ENCODE data around the gene DZIP3. TPM values are rescaled to one million over a fixed set of nuclear protein-coding genes. Genes with fewer than 3 reads are reported as not detected.

DZIP3 gene
- total and polyA plus RNA-seq, 2 of the 8 experiments (the other 6 are each of a cell fraction or from before 2014, with no cell fraction given): 10.4 to 24.3 TPM

DNA sequence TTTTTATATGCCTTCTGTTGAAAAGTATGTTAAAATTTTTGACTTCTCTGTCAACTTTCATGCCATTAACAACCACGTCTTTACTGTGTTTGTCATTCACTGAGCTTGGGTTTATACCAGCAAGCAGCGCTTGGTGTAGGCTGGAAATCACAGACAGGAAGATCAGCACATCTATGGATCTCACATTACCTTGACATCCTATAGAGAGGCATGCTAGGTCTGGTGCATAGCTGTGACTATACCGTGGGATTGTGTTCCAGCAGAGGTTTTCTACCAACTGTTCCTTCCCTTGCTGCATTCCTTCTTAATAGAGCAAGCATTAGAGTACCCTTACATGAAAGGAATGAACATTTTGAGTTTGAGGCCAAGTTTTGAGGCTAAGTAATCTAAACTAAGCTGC is 53.0 kb downstream of the DZIP3 start:
- Histone ChIP-seq H2BK5ac (ENCODE audit: low read depth, low read length) (no peak overlapping the region), H3K23me2 (ENCODE audit: low read depth, low read length) (no peaks in the 10 kb centered on the region), H2BK12ac (ENCODE audit: low read depth, low read length) (no peak overlapping the region), H2AFZ (ENCODE audit: low read length) (no peak overlapping the region), H3K27ac (ENCODE audit: low read depth, low read length) (no peak overlapping the region), H3K9me3 (ENCODE audit: insufficient read depth in 2 of 2, low read depth in 1 of 2, low read length in 1 of 2) (no peaks in the 10 kb centered on the region), H4K91ac (replicated peaks; ENCODE audit: insufficient read length, low read length) (no peak overlapping the region), H2BK120ac (replicated peaks; ENCODE audit: low read depth, low read length) (no peak overlapping the region), H2AK5ac (ENCODE audit: low read depth, low read length) (no peak overlapping the region), H3K79me2 (ENCODE audit: control insufficient read depth in 1 of 2, insufficient read depth in 2 of 2, low read length in 2 of 2) (no peaks in the 10 kb centered on the region), H3K9ac (replicated peaks in 1 of 4; ENCODE audit: extremely low read depth in 1 of 4, low read depth in 3 of 4, low read length in 3 of 4) (no peak overlapping the region), H3K4me1 (replicated peaks in 1 of 4; ENCODE audit: control insufficient read depth in 3 of 4, insufficient read depth in 4 of 4, low read length in 3 of 4) (peaks cover 0 to 5% (median 2%) of the 10 kb centered on the region in 4 experiments; a peak in 2 of 7 replicates), H4K20me1 (replicated peaks in 1 of 2; ENCODE audit: control insufficient read depth in 1 of 2, insufficient read depth in 2 of 2, low read length in 2 of 2) (no peaks in the 10 kb centered on the region), H3K14ac (ENCODE audit: insufficient read length) (no peak overlapping the region), H3K23ac (ENCODE audit: insufficient read length) (no peak overlapping the region), H3K18ac (ENCODE audit: extremely low read depth, low read length) (no peak overlapping the region), H3K27me3 (replicated peaks in 1 of 4; ENCODE audit: control insufficient read depth in 3 of 4, extremely low read depth in 1 of 4, insufficient read depth in 3 of 4, low read length in 3 of 4) (peaks cover 0 to 2% (median 0%) of the 10 kb centered on the region in 4 experiments; a peak in 1 of 7 replicates), H3K4me2 (ENCODE audit: insufficient read depth in 1 of 2, low read depth in 2 of 2, low read length in 2 of 2) (no peak overlapping the region), H3K56ac (replicated peaks; ENCODE audit: insufficient read length, low read depth, low read length) (no peak overlapping the region), H2BK20ac (ENCODE audit: low read length) (no peak overlapping the region), H2BK15ac (ENCODE audit: low read length) (no peak overlapping the region), H3K36me3 (ENCODE audit: control insufficient read depth in 2 of 4, insufficient read depth in 4 of 4, low read length in 3 of 4) (peaks cover 0 to 7% (median 2%) of the 10 kb centered on the region in 4 experiments; a peak in 3 of 8 replicates), H4K8ac (ENCODE audit: extremely low read depth, insufficient read depth, low read length) (no peak overlapping the region), H3K4me3 (ENCODE audit: extremely low read depth in 1 of 4, insufficient read depth in 2 of 4, low read depth in 3 of 4, low read length in 4 of 4) (no peak overlapping the region), H4K5ac (ENCODE audit: insufficient read length, low read depth, low read length) (no peak overlapping the region), H3K4ac (replicated peaks; ENCODE audit: insufficient read length, low read depth, low read length) (no peak overlapping the region), H3K79me1 (ENCODE audit: low read depth, low read length) (no peaks in the 10 kb centered on the region)
- DNase-seq (ENCODE audit: low read depth in 1 of 2, low spot score in 2 of 2): no peak
- ChIA-PET CTCF (ENCODE audit: partially characterized antibody) (interaction anchor here (1.1 kb wide), 1 partner anchor 24 kb away, joined by 4 read pairs; no protein-coding TSS in a partner anchor), POLR2A (ENCODE audit: partially characterized antibody) (interaction anchor here (0.6 kb wide), 1 partner anchor 321 kb away, joined by 3 read pairs; no protein-coding TSS in a partner anchor)
- TF ChIP-seq TBP (IDR thresholded peaks at IDR 0.05; ENCODE audit: low read depth, low read length) (no peak), SP2 (IDR thresholded peaks at IDR 0.05; ENCODE audit: low read length) (no peak), POU5F1 (IDR thresholded peaks at IDR 0.05; ENCODE audit: low read depth, low read length) (no peak), SP1 (IDR thresholded peaks at IDR 0.05; ENCODE audit: low read depth, low read length) (no peak), TAF7 (optimal IDR thresholded peaks at IDR 0.05; ENCODE audit: borderline replicate concordance, low read depth, low read length) (no peak), SRF (IDR thresholded peaks at IDR 0.05; ENCODE audit: low read depth, low read length) (no peak), ZNF274 (IDR thresholded peaks at IDR 0.05; ENCODE audit: borderline replicate concordance, extremely low read depth, low read length) (no peak), CTBP2 (IDR thresholded peaks at IDR 0.05; ENCODE audit: borderline replicate concordance, insufficient read depth, insufficient read length, low read length) (no peak), RNF2 (IDR thresholded peaks at IDR 0.05; ENCODE audit: borderline replicate concordance, low read depth, low read length, missing control alignments, poor library complexity, severe bottlenecking) (no peak), HDAC6 (IDR thresholded peaks at IDR 0.05; ENCODE audit: low read depth, low read length) (no peak)
- TF ChIP-seq, protein P1, sequence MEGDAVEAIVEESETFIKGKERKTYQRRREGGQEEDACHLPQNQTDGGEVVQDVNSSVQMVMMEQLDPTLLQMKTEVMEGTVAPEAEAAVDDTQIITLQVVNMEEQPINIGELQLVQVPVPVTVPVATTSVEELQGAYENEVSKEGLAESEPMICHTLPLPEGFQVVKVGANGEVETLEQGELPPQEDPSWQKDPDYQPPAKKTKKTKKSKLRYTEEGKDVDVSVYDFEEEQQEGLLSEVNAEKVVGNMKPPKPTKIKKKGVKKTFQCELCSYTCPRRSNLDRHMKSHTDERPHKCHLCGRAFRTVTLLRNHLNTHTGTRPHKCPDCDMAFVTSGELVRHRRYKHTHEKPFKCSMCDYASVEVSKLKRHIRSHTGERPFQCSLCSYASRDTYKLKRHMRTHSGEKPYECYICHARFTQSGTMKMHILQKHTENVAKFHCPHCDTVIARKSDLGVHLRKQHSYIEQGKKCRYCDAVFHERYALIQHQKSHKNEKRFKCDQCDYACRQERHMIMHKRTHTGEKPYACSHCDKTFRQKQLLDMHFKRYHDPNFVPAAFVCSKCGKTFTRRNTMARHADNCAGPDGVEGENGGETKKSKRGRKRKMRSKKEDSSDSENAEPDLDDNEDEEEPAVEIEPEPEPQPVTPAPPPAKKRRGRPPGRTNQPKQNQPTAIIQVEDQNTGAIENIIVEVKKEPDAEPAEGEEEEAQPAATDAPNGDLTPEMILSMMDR (IDR thresholded peaks at IDR 0.05; ENCODE audit: control extremely low read depth in 1 of 3, insufficient read depth in 1 of 3, low read depth in 1 of 3, low read length in 3 of 3): no peak
- peak; percentile 32 for FAIRE-seq
- WGBS, 2 experiments (ENCODE audit: extremely low coverage in 1 of 2, insufficient coverage in 1 of 2, insufficient read length in 1 of 2, insufficient replicate concordance in 2 of 2, low coverage in 1 of 2, low lambda C conversion rate in 2 of 2, missing lambda C conversion rate in 1 of 2): 94% methylated on average over 3 of the region's 3 CpGs; no CpG with 5 or more reads in 1 of the 2 experiments

All from H1 (cell line).